NT2/D1 (cell line): ENCODE results near the gene TTYH2.

Experiments
- YY1 ChIP-seq: IDR thresholded peaks from 2 replicates; pipeline ENCODE4 v1.6.1; 2011; ENCODE audit not compliant: insufficient read length, insufficient read depth
- ZNF274 ChIP-seq: IDR thresholded peaks from 2 replicates; pipeline ENCODE4 v1.6.1; 2011; ENCODE audit warnings: mild to moderate bottlenecking, low read depth, low read length

DNA sequence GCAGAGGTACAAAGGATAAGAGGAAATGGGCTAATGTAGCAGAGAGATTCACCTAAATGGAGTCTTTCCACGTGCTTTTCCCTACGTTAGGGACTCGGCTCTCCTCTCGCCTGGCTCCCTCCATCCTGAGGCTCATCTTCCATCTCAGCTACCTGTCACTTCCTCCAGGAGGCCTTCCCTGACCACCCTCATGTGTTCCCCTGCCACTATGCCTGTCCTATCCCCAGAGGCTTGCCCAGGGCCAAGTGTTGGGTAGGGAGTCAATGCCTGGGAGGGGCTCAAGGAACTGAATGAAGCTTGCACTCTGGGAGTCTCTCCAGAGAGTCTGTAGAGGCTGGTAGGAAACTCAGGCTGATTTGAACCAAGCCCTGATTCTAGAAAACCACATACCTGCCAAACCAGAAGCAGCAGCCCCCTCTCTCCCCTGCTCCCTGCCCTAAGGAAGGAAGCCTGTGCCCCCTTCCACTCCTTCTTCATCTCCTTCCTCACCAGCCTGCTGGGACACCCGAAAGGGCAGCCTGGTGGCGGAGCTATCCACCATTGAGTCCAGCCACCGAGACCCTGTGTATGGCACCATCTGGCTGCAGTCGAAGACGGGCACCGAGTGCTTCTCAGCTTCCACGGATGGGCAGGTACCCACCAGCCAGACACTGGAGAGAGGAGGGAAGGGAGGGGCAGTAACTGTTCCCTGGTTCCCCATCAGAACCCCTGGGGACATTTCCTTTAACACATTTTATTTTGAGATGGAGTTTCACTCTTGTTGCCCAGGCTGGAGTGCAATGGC is 86.0 kb downstream of the TTYH2 start:
- no peak for TF ChIP-seq YY1
- TF ChIP-seq ZNF274 = no peak
